Measurements from ENCODE around the gene BLOC1S1.

Gene BLOC1S1

DNA sequence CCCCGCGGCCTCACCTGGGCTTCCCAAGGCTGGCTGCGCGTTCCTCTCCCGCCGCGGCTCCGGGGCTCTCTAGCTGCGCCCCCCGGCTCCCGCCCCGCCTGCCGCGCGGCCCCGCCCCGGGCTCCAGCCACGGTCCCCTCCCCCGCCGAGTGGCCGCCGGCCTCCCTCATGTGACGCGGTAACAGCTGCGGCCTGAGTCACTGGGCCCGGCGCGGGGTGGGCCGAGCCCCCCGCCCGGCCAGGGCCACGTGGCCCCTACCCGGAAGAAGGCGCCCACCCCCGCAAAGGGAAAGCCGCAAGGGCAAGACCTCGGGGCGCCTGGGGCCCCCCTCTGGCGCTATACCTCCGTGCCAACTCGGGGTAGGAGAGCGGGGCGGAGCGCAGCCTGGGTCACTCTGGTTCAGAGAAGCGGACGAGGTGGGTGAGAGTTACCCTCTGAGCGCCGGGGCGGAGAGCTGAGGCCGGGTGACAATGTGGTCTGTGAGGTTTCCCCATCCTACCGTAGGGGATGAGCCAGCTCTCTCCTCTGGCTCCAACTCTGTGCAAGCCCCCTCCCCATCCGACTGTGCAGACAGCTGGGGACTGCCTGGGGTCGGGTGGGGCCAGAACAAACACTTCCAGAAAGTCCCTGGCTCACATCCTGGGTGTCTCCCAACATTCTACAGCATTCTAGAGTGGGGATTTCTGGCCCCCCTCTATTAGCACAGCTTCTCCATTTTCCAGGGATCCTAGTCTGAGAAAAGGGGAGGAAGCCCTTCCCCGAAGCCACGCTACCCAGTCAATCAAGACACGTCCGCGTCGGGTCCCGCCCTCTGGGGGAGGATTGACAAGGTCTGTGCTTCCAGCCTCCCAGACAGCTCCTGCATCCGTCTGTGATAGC is 13.3 kb downstream of the BLOC1S1 start, which contains the start of gene CD63:
CD63 (minus strand) TSS at position 71 of the 880 bp plus-strand sequence. CDS start 668 bp downstream, outside the sequence.
- peak; percentile 74 for DNase-seq

DNA sequence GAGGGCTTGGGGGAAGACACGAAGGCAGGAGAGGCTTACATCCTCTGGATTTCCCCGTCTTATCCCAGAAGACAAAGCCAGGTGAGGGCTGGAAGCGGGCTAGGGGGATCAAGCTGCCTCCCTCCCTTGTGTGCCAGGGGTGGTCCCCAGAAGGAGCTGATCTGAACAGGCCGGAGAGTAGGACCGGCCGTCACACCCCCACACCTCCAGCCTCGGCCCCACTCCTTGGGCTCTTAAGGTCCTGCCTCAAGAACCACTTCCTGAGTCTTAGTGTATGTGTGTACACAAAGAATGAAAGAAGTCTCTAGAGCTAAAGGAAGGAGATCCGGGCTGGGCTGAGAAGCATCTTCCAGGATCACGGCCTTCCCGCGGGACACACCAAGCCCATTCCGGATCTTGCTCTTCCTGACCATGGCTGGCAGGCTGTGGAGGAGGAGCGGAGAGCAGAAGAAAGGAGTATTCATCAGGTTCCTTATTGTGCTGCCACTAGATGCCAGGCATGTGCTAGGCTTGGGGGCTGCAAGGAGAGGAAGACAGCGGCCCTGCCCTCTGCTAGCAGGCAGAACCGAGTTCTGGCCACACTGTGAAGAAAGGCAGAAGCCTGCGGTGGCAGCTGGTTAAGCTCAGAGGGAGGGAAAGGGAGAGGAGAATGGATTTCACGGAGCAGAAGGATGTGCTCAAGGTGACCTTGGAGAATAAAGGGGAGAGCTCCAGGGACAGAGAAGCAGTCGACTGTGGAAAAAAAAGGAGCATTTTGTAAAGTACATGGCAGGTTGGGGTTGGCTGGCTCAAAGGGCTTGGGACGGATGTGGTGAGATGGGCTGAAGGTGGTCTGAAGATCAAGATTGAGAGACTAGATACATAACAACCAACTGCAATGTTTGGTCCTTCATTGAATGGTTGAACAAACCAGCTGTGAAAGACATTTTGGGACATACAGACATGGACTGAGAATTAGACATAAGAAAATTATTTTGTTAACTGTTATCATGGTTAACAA is 14.3 kb downstream of the BLOC1S1 start:
- peak; percentile 46 for DNase-seq

DNA sequence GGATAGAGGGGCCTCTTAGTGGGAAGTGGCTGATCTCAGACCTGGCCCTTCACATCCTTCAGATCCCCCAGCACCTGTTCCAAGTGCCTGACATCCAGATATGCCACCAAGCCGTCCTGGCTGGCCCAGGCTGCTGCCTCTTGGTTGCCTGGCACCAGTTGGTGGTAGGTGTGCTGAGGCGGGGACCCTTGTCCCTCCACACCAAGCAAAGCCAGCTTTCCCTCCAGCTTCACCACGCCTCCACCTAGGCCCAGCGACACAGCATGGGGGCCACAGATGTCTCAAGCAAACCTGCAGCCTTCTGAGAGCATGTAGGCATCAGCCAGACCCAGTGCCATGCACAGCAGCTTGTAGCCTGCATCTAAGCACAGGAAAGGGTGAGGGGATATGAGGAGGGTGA is 16.4 kb downstream of the BLOC1S1 start:
- no peak for DNase-seq

DNA sequence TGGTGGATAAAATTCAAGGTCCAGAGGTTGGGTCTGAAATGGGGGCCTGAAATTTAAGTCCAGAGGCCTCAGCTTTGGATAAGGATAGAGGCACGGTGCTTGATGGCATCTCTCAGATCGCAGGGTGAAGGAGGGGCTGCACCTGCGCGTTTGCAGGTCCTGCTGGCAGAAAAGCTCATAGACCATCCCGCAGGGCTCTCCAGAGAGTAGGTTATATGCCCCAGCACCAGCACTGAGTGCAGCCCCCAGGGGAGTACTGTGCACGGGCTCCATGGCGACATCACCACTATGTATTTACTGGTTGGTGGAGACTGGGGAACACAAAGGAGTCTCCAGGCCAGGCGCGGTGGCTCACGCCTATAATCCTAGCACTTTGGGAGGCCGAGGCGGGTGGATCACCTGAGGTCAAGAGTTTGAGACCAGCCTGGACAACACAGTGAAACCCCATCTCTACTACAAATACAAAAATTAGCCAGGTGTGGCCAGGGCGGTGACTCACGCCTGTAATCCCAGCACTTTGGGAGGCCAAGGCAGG is 17.2 kb downstream of the BLOC1S1 start:
- DNase-seq: no peak

DNA sequence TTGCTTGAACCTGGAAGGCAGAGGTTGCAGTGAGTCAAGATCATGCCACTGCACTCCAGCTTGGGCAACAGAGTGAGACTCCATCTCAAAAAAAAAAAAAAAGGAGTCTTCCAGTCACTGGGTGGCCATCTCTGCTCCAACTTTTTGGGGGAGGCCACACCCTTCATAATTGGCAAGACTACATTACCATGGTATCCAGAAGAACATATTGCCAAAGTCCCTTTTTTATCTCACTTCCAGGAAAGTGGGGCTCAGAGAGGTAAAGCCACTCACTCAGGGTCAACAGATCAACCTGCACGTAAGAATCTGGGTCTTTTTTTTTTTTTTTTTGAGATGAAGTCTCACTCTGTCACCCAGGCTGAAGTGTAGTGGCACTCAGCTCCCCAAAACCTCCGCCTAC is 18.0 kb downstream of the BLOC1S1 start:
- DNase-seq: no peak

DNA sequence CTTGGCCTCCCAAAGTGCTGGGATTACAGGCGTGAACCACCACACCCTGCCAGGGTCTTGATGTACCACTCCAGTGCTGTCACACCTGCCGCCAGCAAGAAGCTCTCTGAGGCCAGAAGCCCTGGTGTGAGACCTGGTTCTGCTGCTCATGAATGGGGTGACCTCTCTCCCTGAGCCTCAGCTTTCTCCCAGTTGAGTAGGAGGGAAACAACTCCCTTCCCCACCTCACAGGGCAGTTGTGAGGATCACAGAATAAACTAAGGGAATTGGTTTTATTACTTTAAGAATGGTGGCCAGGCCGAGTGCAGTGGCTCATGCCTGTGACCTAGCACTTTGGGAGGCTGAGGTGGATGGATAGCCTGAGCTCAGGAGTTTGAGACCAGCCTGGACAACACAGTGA is 18.7 kb downstream of the BLOC1S1 start:
- no peak for DNase-seq

DNA sequence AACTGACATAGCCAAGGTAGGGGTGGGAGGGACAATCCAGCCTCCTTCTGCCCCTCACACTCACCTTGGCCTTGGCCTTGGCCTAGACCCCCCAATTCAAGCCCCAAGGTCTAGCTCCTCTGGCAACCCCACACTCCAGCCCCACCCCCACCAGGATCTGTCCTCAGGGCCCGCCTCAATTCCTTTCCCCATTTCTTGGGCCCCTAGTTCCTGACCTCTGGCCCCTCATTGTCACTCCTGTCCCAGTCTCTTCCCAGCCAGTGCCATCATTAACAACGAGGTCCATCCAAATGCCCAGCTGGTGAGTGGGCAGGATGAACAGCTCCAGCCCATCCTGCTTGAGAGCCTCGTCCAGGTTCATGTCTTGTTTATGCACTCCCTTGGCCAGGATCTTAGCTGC is 20.2 kb downstream of the BLOC1S1 start:
- no peak for DNase-seq

DNA sequence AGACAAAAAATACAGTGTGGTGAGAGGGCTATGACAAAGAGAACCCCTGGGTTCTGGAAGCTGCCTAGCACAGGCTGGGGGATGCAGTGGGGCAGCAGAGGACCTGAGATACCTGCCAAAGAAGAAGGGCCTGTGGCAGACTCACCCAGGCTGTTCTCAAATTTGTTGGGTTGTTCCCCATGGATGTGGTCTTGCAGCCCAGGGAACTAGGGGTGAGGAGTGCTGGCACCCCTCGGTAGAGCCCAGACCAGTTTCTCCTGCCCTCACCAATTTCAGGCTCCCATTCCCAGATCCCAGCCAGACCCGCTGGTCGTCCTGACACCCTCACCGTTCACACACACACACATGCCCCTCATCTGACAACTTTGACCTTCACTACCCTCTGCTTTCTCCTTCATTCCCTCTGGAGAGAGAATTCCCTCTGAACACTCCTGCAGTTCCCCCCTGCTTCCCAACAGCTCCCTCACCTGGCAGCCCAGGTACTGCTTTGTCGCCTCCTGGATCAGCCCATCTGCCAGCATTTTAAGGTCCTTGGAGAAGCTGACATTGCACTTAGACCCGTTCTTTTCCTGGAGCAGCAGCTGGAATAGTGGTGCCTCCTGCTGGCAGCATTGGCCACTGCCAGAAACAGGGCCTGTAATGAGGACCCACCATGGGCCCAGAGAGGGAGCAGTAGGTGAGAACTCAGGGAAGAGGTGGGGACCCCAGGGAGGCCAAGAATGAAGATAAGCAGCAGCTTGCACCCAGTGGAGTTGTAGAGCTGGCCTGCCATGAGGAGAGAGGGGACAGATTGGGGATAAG is 21.1 kb downstream of the BLOC1S1 start:
- DNase-seq: peak; percentile 60

DNA sequence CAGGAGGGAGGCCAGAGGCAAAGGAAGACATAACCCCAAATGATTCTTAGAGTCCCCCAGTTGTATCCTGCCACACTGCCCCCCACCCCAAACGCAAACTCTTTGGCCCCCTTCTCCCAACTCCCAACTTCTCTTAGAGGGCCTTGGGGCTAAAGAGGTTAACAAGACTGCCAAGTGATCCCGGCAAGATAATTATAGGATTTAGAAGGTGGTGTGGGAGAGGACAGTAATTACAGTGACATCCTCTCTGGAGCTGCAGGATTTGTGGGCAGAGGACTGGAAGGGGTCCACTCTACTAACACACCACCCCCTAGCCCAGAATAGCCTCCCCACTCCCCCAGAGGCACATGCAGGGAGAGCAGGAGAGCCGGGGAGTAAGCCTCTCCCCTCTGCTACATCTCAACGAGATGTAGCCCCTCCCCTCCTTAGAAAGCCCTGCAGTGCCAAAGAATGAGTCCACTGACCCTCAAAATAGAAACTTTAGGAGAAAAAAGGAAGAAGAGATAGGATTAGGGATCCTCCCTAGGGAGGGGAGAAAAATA is 21.8 kb downstream of the BLOC1S1 start:
- DNase-seq: no peak

DNA sequence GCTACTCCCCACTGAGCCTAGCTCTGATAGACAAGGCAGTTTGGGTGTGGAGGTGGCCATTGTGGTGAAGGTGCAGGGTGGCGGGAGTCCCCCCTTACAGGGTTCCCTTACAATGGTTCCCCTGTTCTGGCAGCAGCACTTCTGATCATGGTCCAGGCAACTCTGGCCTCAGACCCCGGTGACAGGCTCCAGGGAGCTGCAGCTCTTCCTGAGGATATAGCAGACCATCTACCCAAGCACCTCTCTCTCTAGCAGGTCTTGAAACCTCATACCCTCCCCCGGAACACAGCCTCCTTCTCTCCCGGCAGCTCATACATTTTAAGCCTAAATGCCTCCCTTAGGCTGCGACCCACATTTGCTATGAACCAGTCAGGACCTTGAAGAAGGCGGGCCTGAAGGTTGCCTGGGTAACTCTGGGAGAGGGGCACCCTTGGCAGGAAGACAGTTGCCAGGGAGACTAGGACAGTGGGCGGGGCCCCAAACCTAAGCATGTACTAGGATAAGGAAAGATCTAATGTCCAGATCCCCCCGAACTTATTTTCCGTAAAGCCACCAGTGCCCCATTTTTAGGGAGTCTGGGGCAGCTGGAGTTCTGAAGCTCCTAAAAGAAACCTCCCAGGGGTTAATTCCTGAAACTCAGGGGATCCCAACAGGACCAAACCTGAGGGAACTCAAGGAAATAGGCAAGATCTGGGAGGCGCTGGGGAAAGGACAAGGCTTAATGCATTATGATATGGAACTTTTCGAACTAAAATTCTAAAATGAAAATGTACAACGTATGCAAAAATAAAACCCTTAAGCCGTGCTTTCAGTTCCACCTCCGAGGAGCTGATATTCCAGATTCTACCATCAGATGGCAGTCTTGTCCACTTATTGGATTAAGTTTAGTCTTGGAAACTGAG is 22.5 kb downstream of the BLOC1S1 start:
- peak; percentile 82 for DNase-seq

DNA sequence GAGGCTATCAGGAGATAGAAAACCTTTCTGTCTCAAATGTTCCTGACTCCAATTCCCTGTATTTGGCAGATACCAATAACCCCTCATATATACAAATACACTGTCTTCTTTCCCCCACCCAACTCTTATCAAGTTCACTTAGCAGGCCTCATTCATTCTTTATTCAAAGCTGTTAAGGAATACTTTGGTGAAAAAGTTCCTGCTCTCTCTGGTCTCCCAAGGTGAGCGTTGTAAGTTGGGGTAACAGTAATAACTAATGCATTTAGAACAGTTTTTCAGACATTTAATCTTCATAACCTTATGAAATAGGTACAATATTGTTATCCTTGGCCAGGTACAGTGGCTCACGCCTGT is 23.2 kb downstream of the BLOC1S1 start:
- no peak for DNase-seq

DNA sequence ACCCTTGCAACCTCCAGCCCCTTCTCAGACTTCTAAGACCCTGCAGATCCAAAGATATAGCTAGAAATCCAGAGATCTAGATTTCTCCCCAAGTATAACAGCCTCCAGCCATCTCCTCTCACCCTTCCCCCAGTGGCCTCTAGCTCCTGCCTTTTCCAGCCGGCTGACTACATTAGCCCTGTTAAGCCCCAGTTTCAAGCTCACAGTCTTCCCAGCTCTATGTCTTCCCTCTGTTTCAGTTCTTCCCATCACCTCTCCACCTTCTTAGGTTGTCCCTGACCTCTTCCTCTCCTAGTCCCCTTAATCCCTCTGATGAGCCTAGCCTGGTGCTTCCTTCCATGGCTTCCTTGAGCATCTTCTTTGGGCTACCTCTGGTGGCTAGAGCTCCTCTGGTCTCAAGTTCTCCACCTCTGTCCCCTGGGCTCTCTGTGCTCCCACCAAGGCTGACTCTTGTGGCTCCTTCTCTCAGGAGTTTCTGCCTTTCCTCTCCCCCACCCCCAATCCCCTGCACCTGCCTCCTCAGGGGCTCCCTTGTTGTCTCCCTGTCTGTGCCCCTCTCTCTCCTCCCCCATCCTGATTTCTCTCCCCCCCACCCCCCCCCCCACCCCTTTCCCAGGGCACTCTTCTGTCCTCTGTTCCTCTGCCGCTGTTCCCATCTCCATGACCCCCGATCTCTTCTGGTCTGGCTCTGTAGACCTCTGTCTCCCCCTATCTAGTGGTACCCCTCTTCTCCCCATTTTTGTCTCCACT is 26.3 kb downstream of the BLOC1S1 start:
- no peak for DNase-seq

DNA sequence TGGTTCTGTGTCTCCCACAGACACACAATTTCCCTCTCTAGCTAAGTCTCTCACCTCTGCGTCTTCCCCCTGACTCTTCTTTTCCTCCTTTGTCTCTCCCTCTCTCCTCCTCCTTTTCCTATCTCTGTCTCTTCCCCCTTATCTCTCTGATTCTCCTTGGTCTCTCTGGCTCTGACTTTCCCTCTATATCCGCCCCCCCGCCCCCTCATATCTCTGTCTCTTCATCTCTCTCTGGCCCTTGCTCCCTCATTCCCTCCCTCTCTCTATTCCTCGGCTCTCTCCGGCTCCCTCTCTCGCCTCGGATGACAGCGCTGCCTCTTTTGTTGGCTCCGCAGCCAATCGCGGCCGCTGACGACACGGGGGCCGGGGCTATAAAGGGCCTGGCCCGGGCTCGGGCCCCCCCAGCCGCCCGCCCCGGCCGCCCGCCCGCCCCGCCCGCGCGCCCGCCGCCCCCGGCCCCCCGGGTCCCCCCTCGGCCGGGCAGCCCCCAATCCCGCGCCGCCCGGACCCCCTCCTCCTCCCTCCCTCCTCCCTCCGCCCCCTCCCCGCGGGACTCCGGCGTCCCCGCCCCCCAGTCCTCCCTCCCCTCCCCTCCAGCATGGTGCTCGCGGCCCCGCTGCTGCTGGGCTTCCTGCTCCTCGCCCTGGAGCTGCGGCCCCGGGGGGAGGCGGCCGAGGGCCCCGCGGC is 27.0 kb downstream of the BLOC1S1 start, which contains the start of gene GDF11:
GDF11 (plus strand) TSS at position 404 of the 687 bp plus-strand sequence; CDS start at position 599, 195 bp downstream.
- DNase-seq: peak; percentile 73

DNA sequence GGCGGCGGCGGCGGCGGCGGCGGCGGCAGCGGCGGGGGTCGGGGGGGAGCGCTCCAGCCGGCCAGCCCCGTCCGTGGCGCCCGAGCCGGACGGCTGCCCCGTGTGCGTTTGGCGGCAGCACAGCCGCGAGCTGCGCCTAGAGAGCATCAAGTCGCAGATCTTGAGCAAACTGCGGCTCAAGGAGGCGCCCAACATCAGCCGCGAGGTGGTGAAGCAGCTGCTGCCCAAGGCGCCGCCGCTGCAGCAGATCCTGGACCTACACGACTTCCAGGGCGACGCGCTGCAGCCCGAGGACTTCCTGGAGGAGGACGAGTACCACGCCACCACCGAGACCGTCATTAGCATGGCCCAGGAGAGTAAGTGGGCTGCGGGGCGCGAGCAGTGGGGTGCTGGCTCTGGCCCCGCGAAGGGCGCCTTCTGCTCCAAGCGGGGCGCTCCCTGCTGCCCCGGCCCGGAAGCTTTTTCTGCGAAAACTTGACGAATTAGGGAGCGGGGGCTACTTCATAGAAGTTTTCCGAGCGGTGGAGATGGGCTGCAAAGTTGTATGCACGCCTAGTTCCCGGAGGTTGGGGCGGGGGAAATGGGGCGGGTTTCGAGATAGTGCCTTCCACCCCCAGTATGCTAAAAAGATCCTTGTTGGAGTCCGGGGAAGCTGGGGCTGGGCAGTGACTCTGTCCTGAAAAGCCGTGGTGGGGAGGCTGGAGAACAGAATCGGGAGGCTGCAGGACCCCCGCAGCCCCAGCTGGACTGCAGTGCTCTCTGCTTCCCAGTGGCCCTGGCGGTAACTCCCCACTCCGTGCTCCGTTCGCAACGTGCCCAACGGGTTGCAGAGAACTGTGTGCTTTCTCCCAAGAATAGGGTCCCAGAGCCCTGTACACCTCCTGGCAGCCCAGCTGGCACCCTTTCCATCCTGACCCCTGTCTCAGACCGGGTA is 27.8 kb downstream of the BLOC1S1 start:
- peak; percentile 43 for DNase-seq

DNA sequence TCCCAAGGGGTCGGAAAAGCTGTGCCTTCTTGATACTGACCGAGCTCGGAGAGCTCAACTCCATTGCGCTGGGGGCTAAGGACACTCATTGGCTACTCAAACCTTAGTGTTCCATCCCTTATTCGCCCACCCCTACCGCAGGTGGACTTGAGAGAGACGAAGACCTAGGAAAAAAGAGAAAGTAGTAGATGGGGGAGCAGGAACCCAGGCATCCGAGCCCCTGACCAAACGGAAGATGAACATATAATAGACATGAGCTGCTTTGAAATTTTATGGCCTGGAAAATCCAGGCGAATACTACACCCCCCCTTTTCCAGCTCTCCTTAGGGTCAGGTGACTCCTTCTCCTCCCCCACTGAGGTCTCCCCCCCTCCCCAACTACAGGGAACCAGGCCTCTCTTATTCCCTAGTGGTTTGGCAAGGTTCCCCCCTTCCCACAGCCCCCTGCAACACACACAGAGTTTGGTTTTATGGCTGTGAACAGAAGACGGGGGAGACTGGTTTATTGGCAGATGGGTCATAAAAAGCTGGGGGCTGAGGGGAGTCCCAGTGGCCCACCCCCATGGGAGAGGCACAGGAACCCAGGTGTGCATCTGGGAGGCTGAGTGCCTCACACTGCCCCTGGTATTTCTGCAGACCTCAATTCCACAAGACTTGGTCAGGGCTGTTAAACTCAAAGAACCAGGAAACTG is 28.6 kb downstream of the BLOC1S1 start:
- DNase-seq: no peak

DNA sequence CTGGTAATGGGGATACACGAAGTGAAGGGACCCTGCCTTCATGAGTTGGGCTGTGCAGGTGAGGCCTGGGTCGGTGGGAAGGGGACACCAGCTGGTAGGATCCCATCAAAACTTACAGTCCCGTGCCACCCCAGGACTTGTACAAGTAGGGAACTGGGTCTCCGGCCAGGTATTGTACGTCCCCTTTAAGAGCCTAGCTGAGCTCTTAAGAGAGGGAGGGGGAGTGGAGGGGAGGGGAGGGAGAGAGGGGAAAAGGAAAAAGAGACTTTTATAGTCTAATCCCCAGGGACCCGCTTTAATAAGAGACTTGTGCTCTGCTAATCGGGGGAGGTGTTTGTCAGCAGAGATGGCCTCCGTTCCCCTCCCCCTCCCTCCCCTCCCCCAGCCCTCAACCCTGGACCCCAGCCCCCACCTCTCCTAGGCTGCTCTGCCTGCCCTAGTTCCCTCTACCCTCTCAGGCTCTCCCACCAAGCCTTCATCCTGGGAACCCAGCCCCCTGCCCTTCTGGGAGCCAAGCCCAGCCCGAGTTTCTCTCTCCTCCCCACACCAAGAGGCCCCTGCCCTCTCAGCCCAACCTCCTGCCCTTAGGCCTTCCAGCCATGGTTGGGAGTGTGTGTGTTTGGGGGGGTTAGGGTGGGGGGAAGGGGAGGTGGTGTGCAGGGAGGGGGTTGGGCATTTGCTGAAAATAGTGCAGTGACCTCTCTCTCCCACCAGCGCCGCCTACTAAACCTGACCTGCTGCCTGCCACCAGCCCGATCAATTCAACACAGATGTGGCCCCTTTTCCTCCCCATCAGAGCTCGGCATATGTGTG is 29.7 kb downstream of the BLOC1S1 start:
- no peak for DNase-seq

Measured in CD4-positive, alpha-beta T cell treated with Interleukin-15 for 1 hour (primary cell).